IMR-90 (cell line): ENCODE measurements around the gene REXO1. TPM values are rescaled to one million over a fixed set of nuclear protein-coding genes. Genes with fewer than 3 reads are reported as not detected.
A peak's percentile ranks its signal among the peaks of the same experiment; 100 is the strongest.

ENCODE experiments used
- ELK1 ChIP-seq: fragments of 150-350 bp; IDR thresholded peaks from 2 replicates; pipeline ENCODE4 v1.6.1; 2016; ENCODE audit warnings: low read depth, mild to moderate bottlenecking, low read length, moderate library complexity, borderline replicate concordance
- FOS ChIP-seq: fragments of 150-350 bp; IDR thresholded peaks from 2 replicates; pipeline ENCODE4 v1.6.1; 2016; ENCODE audit warnings: low read depth, low read length
- NFE2L2 ChIP-seq: fragments of 150-350 bp; IDR thresholded peaks from 2 replicates; pipeline ENCODE4 v1.6.1; 2016; ENCODE audit warnings: low read depth, mild to moderate bottlenecking, low read length
- RFX5 ChIP-seq: IDR thresholded peaks from 2 replicates; pipeline ENCODE4 v1.8.0; 2012; ENCODE audit warnings: low read depth, mild to moderate bottlenecking, low read length, moderate library complexity
- SMC3 ChIP-seq: fragments of 150-350 bp; IDR thresholded peaks from 2 replicates; pipeline ENCODE4 v1.6.1; 2016; ENCODE audit warnings: low read depth, mild to moderate bottlenecking, antibody characterized with exemption, low read length, moderate library complexity
- polyA plus RNA-seq, 3 experiments: library from polyadenylated mRNA; depleted of rRNA; stranded (reverse); fragments of >200 nt; gene quantifications; 2 replicates each; pipeline ENCODE4 v1.2.3, GENCODE V29; 2012; ENCODE audit warnings: low replicate concordance in 1 of 3
- total RNA-seq: library from RNA; depleted of rRNA; stranded (reverse); fragments of >200 nt; gene quantifications from 2 replicates; pipeline ENCODE4 v1.2.3, GENCODE V29; 2012

Gene REXO1
- total and polyA plus RNA-seq, 2 of the 4 experiments (the other 2 are of a cell fraction), result 1.4 to 63.7 TPM

- TF ChIP-seq ELK1 (no peak), NFE2L2 (no peak), FOS (no peak), RFX5 (no peak), SMC3 (0 out of 2 replicates have a peak, but pooled peaks have one; percentile 34)
Measured at GRCh38 chr19:1864480-1865171, 16.3 kb upstream of the REXO1 start (continued).
